ENCODE measurements around the gene PPIP5K1.

DNA sequence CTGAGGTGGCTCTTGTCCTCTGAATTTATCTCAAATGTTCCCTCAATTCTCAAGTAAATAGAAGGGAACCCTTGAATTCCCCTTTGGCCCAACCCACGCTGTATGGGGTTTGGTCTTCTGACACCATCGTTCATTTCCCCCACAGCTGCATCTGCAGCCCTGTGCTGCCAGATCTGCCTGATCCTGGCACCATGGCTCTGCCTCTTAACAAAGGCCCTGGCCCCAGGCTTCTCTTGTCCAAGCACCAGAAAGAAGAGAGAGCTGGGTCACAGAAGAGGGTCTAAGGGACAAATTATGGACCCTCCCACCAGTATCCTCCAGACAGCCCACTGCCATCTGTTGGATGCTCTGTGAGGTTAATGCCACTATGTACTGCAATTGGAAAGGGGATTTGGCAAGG lies 70.8 kb downstream of the PPIP5K1 start:
- no peak for TF ChIP-seq CTCF (conservative IDR thresholded peaks at IDR 0.05; ENCODE audit: low read depth, low read length)
- no peak for TF ChIP-seq EZH2 (IDR thresholded peaks at IDR 0.05; ENCODE audit: borderline replicate concordance, low read depth, low read length, poor library complexity, severe bottlenecking)
